Fibroblast of skin of scalp (primary cell): Measurements from ENCODE around the gene IPCEF1.

Experiments
- DNase-seq: peaks from one replicate; pipeline ENCODE4 v3.0.0-alpha.2; 2013

Gene IPCEF1

DNA sequence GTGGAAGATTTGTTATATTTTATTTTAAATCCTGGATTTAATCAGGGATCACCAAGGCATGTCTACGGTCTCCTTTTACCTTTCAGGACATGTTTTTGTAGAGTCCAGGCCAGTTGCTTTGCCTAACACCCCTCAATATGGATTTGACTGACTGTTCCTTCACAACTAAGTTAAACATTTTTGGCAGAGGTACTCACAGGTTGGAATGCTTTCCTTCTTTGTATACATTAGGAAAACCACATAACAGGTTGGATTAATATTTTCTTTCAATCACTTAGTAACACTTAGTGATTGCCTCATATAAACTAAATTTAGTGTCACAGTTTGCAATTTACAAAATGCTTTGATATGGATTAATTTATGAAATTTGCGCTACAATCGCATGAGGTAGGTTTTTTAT lies 64.5 kb downstream of the IPCEF1 start:
- no peak for DNase-seq

DNA sequence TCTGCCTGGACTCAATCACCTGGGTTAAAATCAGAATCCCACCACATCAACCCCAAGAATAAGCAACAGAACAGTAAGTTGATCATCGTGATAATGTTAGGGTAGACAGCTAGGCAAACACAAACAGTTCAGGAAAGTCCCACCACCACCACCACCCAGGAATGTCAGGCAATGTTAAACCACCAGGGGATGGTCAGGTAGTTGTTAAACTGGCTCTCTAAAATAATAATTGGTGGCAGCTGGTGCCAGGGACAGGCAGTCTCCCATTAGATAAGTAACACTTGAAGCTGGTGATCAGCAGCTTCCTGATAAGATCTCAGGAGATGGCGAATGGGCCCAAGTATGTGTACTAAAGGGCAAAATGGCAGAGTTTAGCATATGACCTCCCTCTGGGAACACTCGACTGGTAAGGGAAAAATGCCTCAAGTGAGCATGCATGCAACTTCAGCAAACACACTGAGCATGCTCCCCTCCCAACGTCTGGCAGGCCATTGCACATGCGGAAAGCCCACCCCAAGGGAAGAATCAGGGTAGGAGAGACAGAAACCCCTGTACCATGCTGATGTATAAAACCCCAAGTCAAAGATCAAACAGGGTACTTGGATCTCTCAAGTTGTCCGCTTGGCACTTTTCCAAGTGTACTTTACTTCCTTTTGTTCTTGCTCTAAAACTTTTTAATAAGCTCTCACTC lies 66.6 kb downstream of the IPCEF1 start:
- no peak for DNase-seq

DNA sequence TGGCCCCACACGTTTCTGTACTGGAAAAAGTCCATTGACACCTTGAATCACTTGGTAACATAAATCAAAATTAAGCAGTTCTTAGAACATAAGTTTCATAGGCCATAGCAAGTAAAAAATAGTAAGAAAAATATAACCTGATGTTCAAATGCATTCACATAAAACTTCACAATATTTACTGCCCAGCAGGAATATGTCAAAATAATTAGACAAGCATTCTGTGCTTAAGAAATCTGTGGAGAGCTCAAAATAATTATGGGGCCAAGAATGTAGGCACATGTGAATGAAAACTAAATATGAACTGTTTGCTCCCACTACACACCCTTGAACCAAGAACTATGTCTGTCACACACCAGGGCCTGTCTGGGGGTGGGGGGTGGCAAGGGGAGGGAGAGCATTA lies 70.8 kb downstream of the IPCEF1 start:
- no peak for DNase-seq

DNA sequence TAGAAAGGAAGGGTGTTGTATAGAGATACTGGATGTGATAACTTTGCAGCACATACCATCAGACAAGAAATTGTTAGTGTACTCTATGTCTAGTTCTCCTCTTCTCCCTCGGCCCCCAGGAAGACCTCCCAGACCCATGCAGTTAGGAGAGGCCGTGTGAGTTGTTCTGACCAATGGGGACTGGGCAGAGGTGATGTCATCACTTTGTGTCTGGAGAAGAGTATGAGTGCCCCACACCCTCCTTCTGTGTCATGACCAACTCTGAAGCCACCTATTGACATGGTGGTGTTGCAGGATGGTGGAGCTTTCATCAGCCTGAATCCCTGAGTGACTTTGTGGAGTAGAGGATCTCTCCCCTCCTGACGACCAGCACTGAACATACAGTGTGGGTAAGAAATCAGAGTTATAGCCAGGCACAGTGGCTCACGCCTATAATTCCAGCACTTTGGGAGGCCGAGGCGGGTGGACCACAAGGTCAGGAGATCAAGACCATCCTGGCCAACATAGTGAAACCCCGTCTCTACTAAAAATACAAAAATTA lies 72.2 kb downstream of the IPCEF1 start:
- no peak for DNase-seq

DNA sequence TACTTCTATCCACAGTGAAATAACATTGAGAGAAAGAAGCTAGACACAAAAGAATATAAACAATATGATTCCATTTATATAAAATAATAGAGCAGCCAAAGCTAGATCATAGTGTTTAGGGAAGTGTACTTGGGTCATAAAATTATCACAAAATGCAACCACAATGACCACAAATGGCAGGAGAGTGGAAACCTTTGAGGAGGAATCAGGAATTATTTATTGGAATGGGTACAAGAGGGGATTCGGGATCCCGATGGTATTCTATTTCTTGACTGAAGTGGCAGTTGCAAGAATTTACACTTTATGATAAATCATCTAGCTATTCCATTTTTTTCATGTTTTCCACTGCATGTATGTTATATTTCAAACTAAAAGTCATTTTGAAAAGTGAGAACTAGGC lies 76.1 kb downstream of the IPCEF1 start:
- no peak for DNase-seq

DNA sequence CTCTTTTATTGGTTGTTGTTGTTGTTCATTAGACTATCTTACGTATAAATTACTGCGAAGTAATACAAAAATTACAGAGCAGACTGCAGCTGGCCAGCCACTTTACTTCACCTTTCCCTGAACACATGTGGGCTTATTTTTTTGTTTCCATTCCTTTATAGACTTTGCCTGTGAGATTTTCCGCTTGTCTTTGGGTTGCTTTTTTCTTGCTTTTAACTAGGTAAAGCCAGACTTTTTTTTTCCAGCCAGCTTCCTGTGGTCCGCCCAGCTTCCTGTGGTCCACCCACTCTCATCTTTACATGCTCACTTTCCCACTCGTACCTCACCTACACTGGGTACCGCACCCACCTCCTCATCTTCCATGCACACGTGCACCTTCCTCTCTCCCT lies 79.0 kb downstream of the IPCEF1 start:
- DNase-seq = no peak

DNA sequence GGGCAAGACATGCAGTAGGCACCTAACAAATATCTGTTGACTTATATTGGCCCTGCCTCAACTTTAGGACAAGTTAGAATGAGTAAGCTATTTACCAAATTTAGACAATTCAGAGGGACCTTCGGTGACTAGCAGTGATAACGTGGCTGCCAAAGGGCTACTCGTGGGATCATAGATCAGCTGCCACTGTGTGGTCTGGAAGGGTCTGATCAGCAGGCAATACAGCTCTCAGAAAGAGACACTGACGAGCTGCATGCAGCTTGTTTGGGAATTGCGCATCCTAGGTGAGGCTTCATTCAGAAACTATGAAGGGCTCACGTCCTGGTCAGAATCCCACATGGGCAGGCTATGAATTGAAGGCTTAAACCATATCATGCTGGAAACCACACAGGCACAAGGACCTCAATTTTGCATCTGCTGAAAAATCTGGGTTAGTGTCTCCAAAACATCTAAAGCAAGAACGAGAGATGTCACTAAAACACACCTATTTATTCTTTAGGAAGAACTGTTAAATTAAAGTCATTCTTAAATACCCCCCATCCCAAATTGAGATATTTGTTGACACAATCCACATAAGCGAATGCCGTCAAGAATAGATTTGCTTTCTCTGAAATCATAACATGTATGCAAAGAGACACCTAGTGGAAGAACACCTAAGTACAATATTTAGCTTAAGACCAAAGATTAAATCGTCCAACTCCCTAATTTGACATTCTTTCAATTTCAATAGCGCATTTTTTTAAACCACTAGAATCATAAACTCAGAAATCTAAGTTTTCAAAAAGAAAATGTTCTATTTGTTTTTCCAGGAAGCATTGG lies 79.6 kb downstream of the IPCEF1 start:
- peak; percentile 48 for DNase-seq

DNA sequence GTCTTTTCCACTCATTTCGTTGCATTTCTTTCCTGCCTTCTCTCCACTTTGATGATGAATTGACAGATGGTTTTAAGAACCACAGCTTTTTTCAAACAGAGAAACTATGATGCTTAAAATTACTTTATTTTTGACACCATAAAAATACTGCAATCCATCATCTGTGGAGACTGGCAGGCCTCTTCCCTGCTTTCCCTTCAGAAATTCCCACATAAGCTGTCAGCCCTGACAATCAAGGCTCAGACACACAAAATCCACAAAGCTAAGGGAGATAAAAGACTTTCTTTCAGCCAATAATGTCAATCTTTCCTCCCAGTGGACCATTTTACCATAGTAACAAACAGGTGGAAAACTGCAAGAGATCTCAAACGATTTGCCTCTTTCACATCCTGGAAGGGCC lies 82.4 kb downstream of the IPCEF1 start:
- no peak for DNase-seq

DNA sequence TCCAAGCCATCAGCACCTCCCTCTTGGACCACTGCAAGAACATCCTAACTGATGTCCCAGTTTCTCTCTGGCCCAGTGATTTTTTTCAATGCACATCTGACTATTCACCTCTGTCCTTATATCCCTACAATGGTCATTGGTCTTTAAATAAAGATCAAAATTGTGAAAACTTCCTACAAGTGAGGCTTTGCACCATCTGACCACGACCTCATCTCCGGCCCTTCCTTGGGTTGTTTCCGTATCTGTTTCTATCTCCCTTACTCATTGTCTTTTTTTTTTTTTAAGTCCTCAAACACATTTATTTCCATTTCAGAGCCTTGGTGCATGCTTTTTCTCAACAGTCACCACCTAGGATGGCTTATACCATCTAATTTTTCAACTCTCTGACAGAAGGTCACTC lies 88.1 kb downstream of the IPCEF1 start:
- no peak for DNase-seq

DNA sequence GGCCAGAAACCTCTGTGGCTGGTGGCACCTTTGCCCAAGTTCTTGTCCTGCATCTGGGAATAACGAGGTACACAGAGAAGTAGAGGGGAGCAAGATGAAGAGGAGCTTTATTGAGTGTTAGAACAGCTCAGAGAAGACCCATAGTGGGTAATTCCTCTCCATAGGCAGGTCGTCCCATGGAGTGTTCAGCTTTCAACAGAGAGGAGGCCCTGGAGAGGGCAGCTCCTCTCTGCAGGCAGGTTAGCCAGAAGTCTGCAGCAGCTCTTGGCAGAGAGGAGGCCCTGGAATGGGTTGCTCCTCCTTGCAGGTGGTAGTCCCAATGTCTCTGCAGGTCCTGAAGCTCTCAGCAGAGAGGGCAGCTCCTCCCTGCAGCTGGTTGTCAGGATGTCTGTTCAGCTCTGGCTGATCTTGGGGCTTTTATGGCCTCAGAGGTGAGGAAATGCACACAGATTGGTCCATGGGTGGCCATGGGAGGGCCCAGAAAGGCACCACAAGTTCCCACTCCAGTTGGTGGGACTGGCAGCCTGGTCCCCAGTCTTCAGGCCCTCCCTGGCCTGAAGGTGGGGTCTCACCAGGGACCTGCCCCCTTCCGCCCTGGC lies 89.0 kb downstream of the IPCEF1 start:
- no peak for DNase-seq

DNA sequence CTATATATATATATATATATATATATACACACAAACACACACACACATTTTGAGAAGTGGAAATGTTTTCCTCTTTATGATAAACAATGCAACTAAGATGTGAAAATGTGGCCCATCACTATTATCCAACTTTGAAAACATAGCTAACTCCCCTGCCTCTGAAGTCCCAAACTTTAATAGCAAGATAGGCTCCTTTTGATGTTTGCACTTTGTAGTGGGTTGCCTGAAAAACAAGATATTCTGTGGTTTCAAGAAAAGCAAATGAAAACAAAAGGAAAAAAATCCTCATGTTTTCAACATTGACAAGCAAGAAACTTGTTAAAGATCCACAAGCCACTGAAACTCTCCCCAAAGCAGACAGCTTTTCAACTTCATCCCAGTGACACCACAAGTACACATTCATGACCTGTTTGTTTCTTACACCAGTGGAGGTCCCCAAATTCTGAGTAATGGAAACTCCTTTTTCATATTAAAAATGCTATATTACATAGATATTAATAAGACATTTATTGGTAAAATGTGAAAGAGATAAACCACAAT lies 90.0 kb downstream of the IPCEF1 start:
- no peak for DNase-seq

DNA sequence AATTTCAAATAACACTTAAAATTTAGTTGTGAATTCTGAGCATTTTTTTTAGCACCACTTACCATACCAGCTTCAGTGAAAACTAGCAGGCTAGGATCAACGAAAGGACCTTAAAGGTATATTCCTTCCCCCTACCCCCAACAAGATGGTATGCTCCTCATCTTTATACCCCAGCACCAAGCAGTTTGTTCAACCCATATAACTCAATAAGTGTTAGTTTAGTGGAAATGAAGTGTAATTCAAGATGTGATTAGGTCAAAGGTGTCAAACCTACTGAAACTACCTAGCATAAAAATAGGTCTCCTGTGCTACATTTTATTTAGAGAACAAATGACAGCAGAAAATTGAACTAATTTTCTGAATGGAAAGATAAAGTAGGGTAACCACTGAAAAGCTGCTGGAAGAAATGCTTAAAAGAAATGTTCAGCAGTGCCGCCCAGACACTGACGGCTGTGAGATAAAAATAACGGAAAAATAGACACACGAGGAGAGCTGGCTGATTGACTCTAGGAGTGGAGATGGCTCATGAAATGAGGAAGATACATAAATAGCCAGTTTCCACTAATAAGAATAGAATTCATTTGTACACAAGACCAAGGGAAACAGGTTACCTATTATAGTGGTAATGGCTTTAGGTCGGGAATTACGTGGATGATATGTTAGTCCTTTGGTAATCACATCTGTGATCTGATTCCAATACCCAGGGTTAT lies 94.8 kb downstream of the IPCEF1 start:
- no peak for DNase-seq

DNA sequence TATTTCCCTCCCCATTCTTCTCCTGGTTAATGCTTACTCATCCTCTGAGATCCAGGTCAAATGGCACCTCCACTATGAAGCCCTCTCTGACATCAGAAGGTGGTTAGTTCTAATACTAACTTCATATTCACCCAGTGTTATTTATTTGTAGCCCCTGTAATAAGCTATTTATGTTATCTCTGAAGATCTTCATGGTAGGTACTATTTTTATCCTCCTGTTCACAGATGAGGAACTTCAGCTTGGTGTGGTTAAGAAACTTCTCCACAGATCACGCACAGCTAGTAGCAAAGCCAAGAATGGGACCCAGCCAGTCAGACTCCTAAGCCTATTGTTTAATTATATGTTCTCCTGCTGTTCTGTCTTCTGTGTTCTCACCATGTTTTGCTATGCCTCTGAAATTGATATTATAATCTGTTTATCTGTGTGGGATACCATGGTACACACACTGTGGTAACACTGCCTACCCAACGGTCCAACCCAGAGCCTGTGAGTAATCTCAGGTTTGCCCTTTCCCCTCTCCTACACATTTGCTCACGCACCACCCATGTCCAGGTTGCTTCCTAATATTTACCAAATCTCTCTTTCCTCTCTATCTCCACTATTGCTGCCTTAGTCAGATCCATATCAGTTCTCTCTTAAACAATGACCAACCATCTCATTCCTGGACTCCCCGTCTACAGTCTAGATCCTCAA lies 98.4 kb downstream of the IPCEF1 start:
- DNase-seq = no peak

DNA sequence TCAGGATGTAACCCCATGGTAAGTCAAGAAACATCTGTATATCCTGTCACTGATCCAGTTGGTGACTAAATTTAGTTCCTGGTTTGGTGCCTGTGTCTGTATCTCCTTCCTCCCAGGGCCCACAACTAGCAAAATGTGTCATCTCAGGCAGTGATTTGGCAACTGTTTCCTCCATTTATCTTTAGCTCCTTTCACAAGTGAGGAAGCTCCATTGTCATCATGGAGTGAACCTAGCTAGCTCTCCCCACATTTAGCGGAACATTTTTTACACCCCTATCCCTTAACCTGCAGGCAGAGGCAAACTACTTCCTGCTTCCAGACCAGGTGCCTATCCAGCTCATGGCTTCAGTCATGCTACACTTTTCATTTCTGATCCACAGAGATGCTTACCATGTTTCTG lies 99.5 kb downstream of the IPCEF1 start:
- no peak for DNase-seq

DNA sequence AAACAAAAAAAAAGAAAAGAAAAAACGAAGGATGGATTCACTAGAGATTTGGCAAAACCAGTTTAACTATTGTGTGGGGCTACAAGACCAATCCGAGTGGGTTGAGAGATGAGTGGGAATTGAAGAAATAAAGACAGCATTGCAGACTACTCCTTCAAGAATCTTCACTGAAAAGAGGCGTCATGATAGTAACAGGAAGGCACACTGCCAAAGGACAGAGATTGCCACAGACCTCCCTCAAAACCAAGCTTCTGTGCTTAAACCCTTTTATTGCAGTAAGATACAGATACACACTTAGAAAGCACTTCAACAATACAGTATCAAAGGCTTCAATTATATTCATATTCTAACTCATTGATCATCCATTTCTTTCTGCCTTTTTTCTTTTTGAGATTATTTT lies 103.9 kb downstream of the IPCEF1 start:
- no peak for DNase-seq

DNA sequence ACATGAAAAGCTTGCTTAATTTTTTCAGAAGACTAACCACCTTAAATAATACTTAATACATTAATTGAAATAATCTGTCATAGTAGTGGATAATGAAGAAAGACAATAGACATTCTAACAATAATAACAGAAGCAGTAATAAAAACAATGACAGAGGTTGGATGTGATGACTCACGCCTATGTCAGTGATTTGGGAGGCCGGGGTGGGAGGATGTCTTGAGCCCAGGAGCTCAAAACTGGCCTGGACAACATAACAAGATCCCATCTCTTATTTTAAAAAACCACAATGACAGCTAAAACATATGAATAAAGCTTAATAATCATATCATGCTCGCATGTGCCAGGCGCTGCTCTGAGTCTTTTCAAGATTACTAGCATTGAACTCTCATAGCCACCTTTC lies 105.5 kb downstream of the IPCEF1 start:
- DNase-seq = peak; percentile 29

DNA sequence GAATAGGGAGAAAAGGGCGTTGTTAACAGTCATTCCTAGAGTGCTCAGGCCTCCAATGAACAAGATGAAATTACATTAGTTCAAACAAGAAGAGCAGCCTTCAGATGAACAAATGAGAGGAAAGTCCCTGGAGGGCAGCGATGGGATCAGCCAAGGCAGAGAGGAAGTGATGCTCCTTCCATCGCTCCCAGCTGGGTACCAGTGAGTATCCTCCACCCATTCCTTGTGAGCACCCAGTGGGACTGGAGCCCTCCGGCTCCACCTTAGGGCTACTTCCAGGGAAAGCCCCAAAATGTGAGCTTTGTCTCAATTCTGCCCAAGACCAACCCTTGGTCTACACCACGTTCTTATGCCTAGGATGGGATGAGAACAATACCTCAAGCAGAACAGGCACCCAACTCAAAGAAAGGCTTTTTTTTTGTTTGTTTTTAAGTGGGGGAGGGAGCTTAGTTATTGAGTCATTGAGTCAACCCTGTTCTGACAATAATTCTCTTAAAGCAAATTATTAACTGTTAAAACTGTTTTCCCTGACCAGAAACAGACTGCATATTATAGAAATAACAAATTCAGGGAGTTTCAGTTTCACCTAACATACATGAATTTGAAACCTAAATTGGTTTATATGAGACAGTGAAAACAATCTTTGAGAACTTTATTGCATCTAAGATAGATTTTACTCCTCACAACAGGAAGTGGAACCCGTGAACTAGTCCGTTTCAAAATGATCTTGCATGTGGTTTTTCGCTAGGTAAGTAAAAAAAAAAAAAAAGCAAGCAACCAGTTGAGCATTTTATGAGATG lies 106.9 kb downstream of the IPCEF1 start:
- DNase-seq = no peak

DNA sequence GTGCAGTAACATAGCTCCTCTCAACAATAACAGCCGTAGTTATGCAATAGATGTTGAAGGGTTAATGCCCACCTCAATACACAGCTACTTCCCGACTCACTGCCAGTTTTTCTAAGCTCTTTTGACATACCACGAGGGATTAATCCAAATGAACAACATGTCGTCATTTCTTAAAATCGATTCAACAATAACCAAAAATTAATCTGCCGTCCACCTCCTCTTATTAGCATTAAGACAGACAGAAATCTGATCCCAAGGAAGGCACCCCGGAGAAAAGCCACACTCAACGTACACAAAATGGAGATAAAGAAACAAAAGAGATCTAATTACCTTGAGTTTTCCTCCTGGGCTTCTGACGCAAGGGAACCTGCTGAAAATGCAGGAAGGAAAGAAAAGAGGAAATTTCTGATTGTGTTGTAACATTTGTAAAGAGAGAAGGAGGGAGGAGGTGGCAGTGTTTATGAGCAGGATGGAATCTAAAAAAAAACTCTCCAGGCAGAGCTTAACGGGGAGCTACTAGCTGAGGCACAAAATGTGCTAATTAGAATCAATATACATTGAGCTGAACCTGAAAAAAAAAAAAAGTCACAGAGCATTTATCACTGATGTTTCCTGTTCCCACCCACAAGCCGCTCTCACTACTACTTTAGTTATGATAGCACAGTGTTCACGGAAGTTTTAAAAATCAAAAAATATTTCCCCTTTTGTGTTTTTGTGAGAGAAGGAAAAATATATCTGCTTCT lies 109.3 kb downstream of the IPCEF1 start:
- DNase-seq = no peak

DNA sequence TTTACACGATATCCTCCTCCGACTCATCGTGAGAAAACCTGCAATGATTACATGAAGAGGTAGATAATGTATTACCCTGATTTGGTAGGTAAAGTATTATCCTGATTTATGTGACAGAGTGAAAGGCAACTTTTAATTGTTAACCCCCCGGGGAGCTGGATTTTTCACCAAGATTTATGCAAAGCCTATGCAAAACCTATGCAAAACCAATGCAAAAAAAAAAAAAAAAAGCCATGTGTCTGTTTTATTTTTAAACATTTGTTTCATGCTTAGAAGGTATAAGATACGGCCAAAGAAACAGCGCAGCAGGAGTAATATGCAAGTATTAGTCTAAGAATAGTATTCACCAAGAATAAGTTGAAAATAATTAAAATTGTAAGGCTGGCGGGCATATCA lies 109.9 kb downstream of the IPCEF1 start:
- no peak for DNase-seq

DNA sequence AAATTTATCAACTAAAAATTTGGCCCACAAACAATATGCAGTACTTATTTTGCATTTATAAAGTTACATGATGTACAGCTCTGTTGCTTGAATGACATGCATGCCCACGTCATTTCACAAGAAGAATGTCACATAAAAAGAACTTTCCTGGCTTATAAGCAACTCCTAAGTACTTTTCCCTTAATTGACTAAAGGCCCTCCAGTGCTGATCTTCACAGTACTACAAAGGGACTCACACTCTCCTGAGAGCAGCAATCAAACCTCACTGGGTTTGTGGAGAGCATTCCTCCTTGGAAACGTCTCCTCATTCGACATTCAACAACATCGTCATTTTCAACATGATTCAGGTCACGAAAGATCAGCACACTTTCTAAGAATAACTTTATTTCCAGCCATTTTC lies 111.1 kb downstream of the IPCEF1 start:
- DNase-seq = no peak
